MM.1S (cell line): ENCODE results near the gene CIROP.

ENCODE experiments used
- EZH2 ChIP-seq: fragments of 300-600 bp; sonication (generic); optimal IDR thresholded peaks from 2 replicates; pipeline ENCODE3; 2017; ENCODE audit warnings: low read depth, mild to moderate bottlenecking, antibody characterized with exemption, low read length, mixed read lengths
- TF ChIP-seq, protein P1 (sequence below): fragments of 300-600 bp; sonication (generic); IDR thresholded peaks from 2 replicates; pipeline ENCODE4 v1.5.1; 2016; ENCODE audit warnings: antibody characterized with exemption, low read length, mixed read lengths

DNA sequence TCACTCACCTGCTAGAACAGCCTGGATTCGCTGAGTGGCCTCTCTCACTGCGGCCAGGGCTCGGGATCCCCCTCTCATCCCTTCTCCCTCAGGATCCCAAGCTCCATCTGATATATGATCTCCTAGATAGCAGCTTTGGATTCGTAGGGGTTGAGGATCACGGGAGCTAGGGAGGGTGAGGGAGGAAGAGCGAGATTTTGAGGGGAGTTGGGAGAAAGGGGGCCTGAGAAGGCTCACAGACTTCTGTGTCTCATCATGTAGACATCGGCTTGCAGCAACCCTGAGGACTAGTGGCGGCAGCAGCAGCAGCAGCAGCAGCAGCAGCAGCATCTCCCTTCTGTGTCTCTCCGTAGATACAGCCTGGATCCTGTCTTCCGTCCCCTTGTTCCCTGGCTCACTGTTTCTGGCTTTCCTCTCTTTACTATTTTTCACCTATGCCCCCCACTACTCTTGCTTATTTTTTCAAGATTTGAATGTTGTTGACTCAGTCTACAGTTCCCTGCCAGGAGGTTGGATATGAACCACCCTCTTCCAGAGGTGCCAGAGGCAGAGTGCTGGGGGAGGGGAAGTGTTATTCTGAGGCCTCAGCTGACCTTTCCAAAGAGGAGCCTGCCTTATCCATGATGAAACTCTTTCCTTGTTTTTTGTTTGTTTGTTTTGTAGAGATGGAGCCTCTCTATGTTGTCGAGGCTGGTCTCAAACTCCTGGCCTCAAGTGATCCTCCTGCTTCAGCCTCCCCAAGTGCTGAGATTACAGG lies at the start of gene CIROP:
- TF ChIP-seq, protein P1, sequence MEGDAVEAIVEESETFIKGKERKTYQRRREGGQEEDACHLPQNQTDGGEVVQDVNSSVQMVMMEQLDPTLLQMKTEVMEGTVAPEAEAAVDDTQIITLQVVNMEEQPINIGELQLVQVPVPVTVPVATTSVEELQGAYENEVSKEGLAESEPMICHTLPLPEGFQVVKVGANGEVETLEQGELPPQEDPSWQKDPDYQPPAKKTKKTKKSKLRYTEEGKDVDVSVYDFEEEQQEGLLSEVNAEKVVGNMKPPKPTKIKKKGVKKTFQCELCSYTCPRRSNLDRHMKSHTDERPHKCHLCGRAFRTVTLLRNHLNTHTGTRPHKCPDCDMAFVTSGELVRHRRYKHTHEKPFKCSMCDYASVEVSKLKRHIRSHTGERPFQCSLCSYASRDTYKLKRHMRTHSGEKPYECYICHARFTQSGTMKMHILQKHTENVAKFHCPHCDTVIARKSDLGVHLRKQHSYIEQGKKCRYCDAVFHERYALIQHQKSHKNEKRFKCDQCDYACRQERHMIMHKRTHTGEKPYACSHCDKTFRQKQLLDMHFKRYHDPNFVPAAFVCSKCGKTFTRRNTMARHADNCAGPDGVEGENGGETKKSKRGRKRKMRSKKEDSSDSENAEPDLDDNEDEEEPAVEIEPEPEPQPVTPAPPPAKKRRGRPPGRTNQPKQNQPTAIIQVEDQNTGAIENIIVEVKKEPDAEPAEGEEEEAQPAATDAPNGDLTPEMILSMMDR: no peak
- no peak for TF ChIP-seq EZH2
